IMR-90 (cell line): ENCODE measurements around the gene SHISAL1. TPM values are rescaled to one million over a fixed set of nuclear protein-coding genes. Genes with fewer than 3 reads are reported as not detected.
"Not testable (repeated sequence)": the region's sequence is repeated elsewhere in the genome, so short reads cannot be mapped to it uniquely, and the experiment has no call there.

Experiments used
- ATAC-seq: fragments of 200-7000 bp; cut with Tn5 transposase; 2 replicates; pipeline ENCODE4 v1.9.1; 2020; ENCODE audit warnings: low read depth, mild to moderate bottlenecking, moderate library complexity
- BruUV-seq: library from RNA; stranded (reverse); fragments of 400-500 nt; replicated peaks from 2 replicates; lab custom pipeline; 2021; lab: Mats Ljungman, UMichigan
- CTCF ChIA-PET: fragments of 300-600 bp; formaldehyde crosslinking; extraction: SDS; loops from one replicate; lab custom pipeline; 2021; ENCODE audit warnings: antibody characterized with exemption; lab: Yijun Ruan, JAX
- POLR2A ChIA-PET: fragments of 300-600 bp; sonication (Branson Sonifier 250); formaldehyde crosslinking; loops from one replicate; lab custom pipeline; 2022; ENCODE audit warnings: antibody characterized with exemption; ENCODE audit not compliant: unreplicated experiment; lab: Charles Lee
- DNase-seq: peaks from one replicate; pipeline ENCODE4 v3.0.0; 2013
- H2AFZ ChIP-seq: replicated peaks from 2 replicates; pipeline ENCODE3; 2013; ENCODE audit warnings: low read length, mild to moderate bottlenecking; ENCODE audit not compliant: poor library complexity
- H2AK5ac ChIP-seq: 2 replicates; pipeline ENCODE4 v1.6.1; 2013; ENCODE audit warnings: low read depth, low read length, inconsistent platforms
- H2AK9ac ChIP-seq: replicated peaks from 2 replicates; pipeline ENCODE3; 2013; ENCODE audit warnings: mild to moderate bottlenecking, low read depth, low read length, moderate library complexity; ENCODE audit not compliant: poor library complexity
- H2BK120ac ChIP-seq: 2 replicates; pipeline ENCODE4 v1.6.1; 2013; ENCODE audit warnings: low read depth, low read length, inconsistent platforms
- H2BK15ac ChIP-seq: 3 replicates; pipeline ENCODE4 v1.6.1; 2013; ENCODE audit warnings: low read depth, low read length, inconsistent platforms
- H2BK20ac ChIP-seq: 2 replicates; pipeline ENCODE4 v1.6.1; 2013; ENCODE audit warnings: low read depth, mild to moderate bottlenecking, inconsistent platforms, low read length, moderate library complexity
- H2BK5ac ChIP-seq: 2 replicates; pipeline ENCODE4 v1.6.1; 2013; ENCODE audit warnings: mild to moderate bottlenecking, low read depth, low read length, inconsistent platforms; ENCODE audit not compliant: poor library complexity, severe bottlenecking
- H3K14ac ChIP-seq: replicated peaks from 2 replicates; pipeline ENCODE4 v1.6.1; 2013; ENCODE audit warnings: low read depth, low read length, inconsistent platforms
- H3K18ac ChIP-seq: 2 replicates; pipeline ENCODE4 v1.6.1; 2013; ENCODE audit warnings: low read depth, low read length, control low read depth
- H3K23ac ChIP-seq: 2 replicates; pipeline ENCODE4 v1.6.1; 2013; ENCODE audit warnings: low read depth, low read length, inconsistent platforms
- H3K27ac ChIP-seq: 2 replicates; pipeline ENCODE4 v1.5.1; 2013; ENCODE audit warnings: mild to moderate bottlenecking, control low read depth, low read length; ENCODE audit not compliant: insufficient read depth
- H3K27me3 ChIP-seq: 2 replicates; pipeline ENCODE4 v1.6.1; 2013; ENCODE audit warnings: low read length; ENCODE audit not compliant: control insufficient read depth, insufficient read depth
- H3K36me3 ChIP-seq: 2 replicates; pipeline ENCODE4 v1.6.1; 2013; ENCODE audit warnings: low read length, mixed read lengths; ENCODE audit not compliant: control insufficient read depth, insufficient read depth
- H3K4ac ChIP-seq: 2 replicates; pipeline ENCODE4 v1.6.1; 2013; ENCODE audit warnings: low read depth, low read length, inconsistent platforms
- H3K4me1 ChIP-seq: 2 replicates; pipeline ENCODE4 v1.6.1; 2013; ENCODE audit warnings: low read length, mixed read lengths; ENCODE audit not compliant: control insufficient read depth, insufficient read depth
- H3K4me2 ChIP-seq: 2 replicates; pipeline ENCODE4 v1.6.1; 2013; ENCODE audit warnings: low read depth, mild to moderate bottlenecking, control low read depth, low read length, moderate library complexity
- H3K4me3 ChIP-seq: 2 replicates; pipeline ENCODE4 v1.5.1; 2013; ENCODE audit warnings: low read depth, mild to moderate bottlenecking, control low read depth, low read length, moderate library complexity; ENCODE audit not compliant: insufficient read depth
- H3K56ac ChIP-seq: 2 replicates; pipeline ENCODE4 v1.6.1; 2013; ENCODE audit warnings: low read length, inconsistent platforms; ENCODE audit not compliant: insufficient read depth; ENCODE audit errors: extremely low read depth
- H3K79me1 ChIP-seq, 2 experiments: 2 replicates each; pipeline ENCODE4 v1.6.1; 2013; ENCODE audit warnings: low read length in 2 of 2, inconsistent platforms in 1 of 2, low read depth in 1 of 2
- H3K9ac ChIP-seq: 2 replicates; pipeline ENCODE4 v1.6.1; 2013; ENCODE audit warnings: low read depth, low read length, control low read depth
- H3K9me1 ChIP-seq: 2 replicates; pipeline ENCODE4 v1.6.1; 2013; ENCODE audit warnings: low read length, inconsistent platforms; ENCODE audit not compliant: insufficient read depth
- H3K9me3 ChIP-seq: 2 replicates; pipeline ENCODE4 v1.6.1; 2013; ENCODE audit warnings: low read length; ENCODE audit not compliant: control insufficient read depth, insufficient read depth
- H4K20me1 ChIP-seq: 2 replicates; pipeline ENCODE4 v1.6.1; 2013; ENCODE audit warnings: low read length, inconsistent platforms; ENCODE audit not compliant: insufficient read depth
- H4K5ac ChIP-seq: 2 replicates; pipeline ENCODE4 v1.6.1; 2013; ENCODE audit warnings: mild to moderate bottlenecking, low read depth, low read length, control low read depth
- H4K8ac ChIP-seq, 2 experiments: 2 replicates each; pipeline ENCODE4 v1.6.1; 2013; ENCODE audit warnings: low read depth in 2 of 2, low read length in 2 of 2, control low read depth in 1 of 2, inconsistent platforms in 1 of 2
- H4K91ac ChIP-seq: 2 replicates; pipeline ENCODE4 v1.6.1; 2013; ENCODE audit warnings: low read depth, low read length, inconsistent platforms; ENCODE audit not compliant: insufficient read depth
- CTCF ChIP-seq: conservative IDR thresholded peaks from 2 replicates; pipeline ENCODE4 v1.5.1; 2012; ENCODE audit warnings: mild to moderate bottlenecking, low read depth, low read length, improper control_type of control experiment
- POLR2A ChIP-seq: IDR thresholded peaks from 2 replicates; pipeline ENCODE4 v1.6.1; 2012; ENCODE audit warnings: mild to moderate bottlenecking, low read depth, low read length
- WGBS, 2 experiments: methylation state at CpG; one replicate each; pipeline versions ENCODE4 v1.1.5 to v1.1.7; 2013; ENCODE audit warnings: missing lambda C conversion rate in 2 of 2; ENCODE audit not compliant: insufficient read length in 1 of 2; ENCODE audit errors: extremely low coverage in 2 of 2; 5-methylcytosine and 5-hydroxymethylcytosine counted together
- dilution Hi-C: fragments of 300-500 bp; cut with HindIII; formaldehyde crosslinking; loops from one replicate; pipeline ENCODE4 v1.14.3; 2018; ENCODE audit warnings: low sequenced_read_pairs; ENCODE audit not compliant: unreplicated experiment
- in situ Hi-C: fragments of 300-500 bp; cut with MboI; formaldehyde crosslinking; loops from 3 replicates; pipeline ENCODE4 v1.14.3; 2019; ENCODE audit warnings: low sequenced_read_pairs, inconsistent platforms, mixed read lengths
- intact Hi-C: fragments of 100-400 bp; cut with micrococcal nuclease; formaldehyde crosslinking; loops from 2 replicates; pipeline ENCODE4 v1.10.0; 2022
- polyA plus RNA-seq, 3 experiments: library from polyadenylated mRNA; depleted of rRNA; stranded (reverse); fragments of >200 nt; gene quantifications; 2 replicates each; pipeline ENCODE4 v1.2.3, GENCODE V29; 2012; ENCODE audit warnings: low replicate concordance in 1 of 3
- total RNA-seq: library from RNA; depleted of rRNA; stranded (reverse); fragments of >200 nt; gene quantifications from 2 replicates; pipeline ENCODE4 v1.2.3, GENCODE V29; 2012

SHISAL1 gene
- total and polyA plus RNA-seq, 2 of the 4 experiments (the other 2 are of a cell fraction): 1.0 to 1.4 TPM

GRCh38 chr22:44325718-44326490, 13.2 kb upstream of the SHISAL1 start (continued):
- TF ChIP-seq POLR2A: 0 out of 2 replicates have a peak, but pooled peaks have one; percentile 20
- TF ChIP-seq CTCF: peak; percentile 37; the same call in 1 of the 2 replicates

DNA sequence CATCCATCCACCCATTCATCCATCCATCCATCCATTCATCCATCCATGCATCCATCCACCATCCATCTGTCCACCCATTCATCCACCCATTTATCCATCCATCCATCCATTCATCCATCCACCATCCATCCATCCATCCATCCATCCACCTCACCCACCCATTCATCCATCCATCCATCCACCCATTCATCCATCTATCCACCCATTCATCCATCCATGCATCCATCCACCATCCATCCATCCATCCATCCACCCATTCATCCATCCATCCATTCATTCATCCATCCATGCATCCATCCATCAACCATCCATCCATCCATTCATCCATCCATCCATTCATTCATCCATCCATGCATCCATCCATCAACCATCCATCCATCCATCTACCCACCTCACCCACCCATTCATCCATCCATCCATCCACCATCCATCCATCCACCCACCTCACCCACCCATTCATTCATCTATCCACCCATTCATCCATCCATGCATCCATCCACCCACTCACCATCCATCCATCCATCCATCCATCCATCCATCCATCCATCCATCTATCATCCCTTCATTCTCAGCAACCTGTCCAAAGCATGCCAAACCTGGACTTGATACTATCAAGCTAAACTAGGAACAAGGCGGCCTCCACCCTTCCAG, 10.5 kb upstream of the SHISAL1 start:
- H2AK9ac ChIP-seq, H4K91ac ChIP-seq, in situ Hi-C loops, H4K8ac ChIP-seq, H3K23ac ChIP-seq, H2BK120ac ChIP-seq, H3K27ac ChIP-seq, dilution Hi-C loops, H3K56ac ChIP-seq, CTCF ChIA-PET, DNase-seq, H3K9ac ChIP-seq, H2BK15ac ChIP-seq, H2BK20ac ChIP-seq, H3K9me1 ChIP-seq, H2AFZ ChIP-seq, H3K4me3 ChIP-seq, H3K4me2 ChIP-seq, H2AK5ac ChIP-seq, H3K79me1 ChIP-seq, H3K36me3 ChIP-seq, H3K14ac ChIP-seq, POLR2A ChIA-PET, H3K9me3 ChIP-seq, H3K27me3 ChIP-seq, H4K5ac ChIP-seq, H4K20me1 ChIP-seq, H3K18ac ChIP-seq, H2BK5ac ChIP-seq, H3K4ac ChIP-seq, BruUV-seq, ATAC-seq: not testable (repeated sequence)
- intact Hi-C loops: loop anchor here (10.0 kb wide), 1 partner anchor 178 kb away; no protein-coding TSS in a partner anchor
- no CpG with 5 or more reads among the region's 1 CpG for WGBS, 2 experiments
- H3K4me1 ChIP-seq: peaks cover 10% of the 10 kb centered on the region; the same call in 1 of the 2 replicates
